ENCODE data around the gene CSNK2A3.
"Not testable (repeated sequence)": the region's sequence is repeated elsewhere in the genome, so short reads cannot be mapped to it uniquely, and the experiment has no call there.

CSNK2A3 gene

GRCh38 chr11:11379661-11380060 lies 26.6 kb upstream of the CSNK2A3 start:
- DNase-seq: no peak

DNA sequence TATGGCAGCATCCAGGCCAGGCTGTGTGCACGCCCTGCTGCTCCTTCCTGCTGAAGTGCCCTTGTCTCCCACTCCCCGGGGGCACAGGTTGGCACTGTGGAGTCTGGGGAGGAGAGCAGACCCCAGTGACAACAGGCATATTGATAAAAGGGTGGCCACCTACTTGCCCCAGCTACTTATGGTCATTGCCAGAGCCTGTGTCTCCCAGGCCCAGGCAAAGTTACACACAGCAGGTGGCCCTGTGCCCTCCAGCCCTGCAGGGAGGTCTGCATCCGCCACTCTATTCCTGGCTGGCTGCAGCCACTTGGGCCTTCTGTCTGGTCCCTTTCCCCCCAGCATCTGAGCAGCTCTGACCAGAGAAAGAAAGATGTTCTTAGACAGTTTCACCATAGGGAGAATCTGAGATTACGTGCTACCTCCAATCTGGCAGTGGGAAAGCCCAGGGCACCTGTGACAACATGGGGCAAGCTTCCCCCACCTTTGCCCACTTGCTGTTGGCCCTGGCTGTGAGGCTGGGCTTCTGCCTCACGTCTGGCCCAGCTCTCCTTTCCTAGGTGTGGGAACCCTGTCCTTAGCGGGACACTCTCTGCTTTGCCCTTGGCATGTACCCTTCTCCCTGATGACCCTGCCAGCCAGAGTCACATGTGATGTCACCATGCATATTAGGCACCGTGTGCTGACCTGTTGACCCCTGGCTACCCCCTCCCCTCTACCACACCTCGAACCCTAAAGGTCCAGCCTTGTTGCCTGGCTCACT lies 25.3 kb upstream of the CSNK2A3 start:
- no peak for DNase-seq

- DNase-seq: no peak
Observed at GRCh38 chr11:11374358-11375148, 21.5 kb upstream of the CSNK2A3 start.

DNA sequence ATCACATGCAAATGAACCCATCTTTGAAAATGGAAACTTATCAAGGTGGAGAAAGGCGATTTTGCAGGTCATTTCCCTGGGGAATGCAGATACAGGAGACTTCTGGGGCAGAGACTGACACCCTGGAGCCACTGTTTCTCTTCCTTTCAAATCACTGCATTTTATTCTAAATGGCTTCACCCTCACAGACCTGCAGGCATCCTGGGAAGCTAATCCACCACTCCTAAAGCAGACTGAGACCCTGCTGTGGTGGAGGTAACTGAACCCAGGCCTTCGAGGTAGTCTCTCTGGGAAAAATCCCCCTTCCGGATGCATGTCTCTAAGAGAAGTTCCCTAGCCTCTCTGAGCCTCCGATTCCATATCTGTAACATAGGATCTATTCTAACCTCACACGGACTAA lies 20.9 kb upstream of the CSNK2A3 start:
- no peak for DNase-seq

DNA sequence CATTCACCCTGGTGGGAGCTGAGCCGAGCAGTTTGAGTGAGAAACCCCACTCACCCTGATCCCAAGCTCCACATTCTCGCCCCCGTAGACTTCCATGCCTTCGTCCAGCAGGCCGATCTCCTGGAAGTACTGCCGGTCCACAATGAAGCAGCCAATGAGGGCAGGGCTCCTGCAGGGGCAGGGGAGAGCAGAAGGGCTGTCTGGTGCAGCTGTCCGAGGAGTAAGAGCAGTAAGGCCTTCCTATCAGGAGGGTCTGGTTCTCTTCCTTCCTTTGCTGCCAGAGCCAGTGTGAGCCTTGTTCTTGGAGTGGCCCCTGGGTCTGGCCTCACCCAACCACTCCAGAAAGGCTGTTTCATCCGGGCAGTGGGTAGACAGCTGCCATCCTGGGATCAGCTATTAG lies 19.4 kb upstream of the CSNK2A3 start:
- no peak for DNase-seq

GRCh38 chr11:11370962-11371303 lies 17.9 kb upstream of the CSNK2A3 start:
- no peak for DNase-seq

DNA sequence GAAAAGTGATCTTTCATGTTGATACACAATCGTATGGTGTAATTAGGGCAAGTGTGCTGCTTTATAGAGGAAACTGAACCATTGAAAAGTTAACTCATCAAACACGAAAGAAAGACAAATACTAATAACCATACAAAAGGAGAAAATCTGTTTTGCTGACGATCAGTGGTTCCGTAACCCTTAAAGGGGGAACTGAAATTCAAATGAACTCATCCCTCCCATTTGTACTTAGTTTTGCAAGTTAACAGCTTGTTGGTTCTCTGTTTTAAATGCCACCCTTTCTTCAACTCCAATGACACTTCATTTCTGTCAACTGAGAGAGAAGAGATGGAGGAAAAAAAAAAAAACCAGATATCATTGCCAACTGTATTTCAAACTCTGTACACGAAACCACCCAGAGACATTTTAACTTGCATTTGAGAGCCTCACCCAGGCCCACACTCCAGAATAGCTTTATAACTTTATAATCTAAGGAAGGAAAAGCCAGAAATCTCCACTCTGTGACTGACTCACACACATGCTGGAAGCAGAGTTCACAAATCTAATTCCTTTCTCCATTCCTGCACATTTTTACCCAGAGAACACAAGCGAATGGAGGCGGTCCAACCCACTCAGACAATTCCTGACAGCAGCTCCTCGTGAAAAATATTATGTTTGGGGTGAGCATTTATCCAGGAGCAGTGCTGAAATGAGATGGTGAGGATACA lies 17.4 kb upstream of the CSNK2A3 start:
- no peak for DNase-seq

DNA sequence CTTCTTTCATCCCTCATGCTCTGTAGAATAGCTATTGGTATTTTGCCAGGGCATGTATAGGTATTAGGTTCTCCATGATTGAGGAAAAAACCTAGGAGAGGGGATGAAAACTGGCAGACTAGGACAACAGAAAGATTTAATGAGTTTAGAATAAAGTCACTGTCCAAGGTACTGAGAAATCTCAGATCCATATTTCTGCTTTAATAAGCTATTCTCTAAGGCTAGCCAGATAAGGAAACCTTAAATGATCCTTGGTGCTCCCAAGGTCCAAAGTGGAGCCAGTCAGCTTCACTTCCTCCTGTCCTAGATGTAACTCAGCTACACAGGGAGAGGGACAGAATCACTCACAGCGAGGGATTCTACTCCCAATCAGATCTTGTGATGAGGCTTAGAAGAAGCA lies 13.7 kb upstream of the CSNK2A3 start:
- no peak for DNase-seq

- no peak for DNase-seq
Observed at GRCh38 chr11:11363674-11364073, 10.6 kb upstream of the CSNK2A3 start.

DNA sequence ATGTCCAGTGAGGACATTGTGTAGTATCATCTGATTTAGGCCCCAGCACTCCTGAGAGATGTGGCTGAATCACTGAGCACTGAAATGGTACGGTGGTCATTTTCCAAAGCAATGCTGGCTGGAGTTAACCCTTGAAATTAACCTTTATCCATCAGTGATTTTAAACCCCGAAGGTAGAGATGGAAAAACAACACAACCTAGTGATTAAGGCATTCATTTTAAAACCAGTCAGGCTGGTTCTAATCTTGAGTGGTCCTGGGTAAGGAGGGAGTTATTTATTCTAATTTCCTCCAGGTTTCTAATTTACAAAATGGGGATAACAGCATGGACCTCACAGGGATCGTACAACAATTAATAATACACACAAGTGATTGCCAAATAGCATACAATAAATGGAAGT lies 6.6 kb upstream of the CSNK2A3 start:
- no peak for DNase-seq

DNA sequence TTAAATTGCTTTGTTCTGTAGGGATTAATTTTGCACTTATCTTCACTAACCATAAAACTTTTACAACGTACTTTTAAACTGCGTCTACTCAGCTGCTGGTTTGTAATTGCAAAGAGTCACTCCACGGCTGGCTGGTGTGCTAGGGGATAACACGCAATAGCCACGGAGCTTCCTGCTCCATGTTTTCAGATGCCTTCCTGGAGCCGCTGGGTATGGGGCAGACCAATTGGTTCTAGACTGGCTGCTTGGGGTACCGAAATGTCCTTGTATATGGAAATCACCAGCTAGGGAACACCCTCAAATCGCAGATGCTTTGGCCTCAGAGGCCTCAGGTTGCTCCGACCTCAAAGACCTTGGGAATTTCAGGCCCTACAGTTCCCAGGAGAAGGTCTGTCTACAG lies 3.8 kb upstream of the CSNK2A3 start:
- no peak for DNase-seq

- DNase-seq: not testable (repeated sequence)
Observed at GRCh38 chr11:11351851-11352250, 1.2 kb downstream of the CSNK2A3 start.

- DNase-seq: no peak
Observed at GRCh38 chr11:11351042-11351586, 1.9 kb downstream of the CSNK2A3 start.

DNA sequence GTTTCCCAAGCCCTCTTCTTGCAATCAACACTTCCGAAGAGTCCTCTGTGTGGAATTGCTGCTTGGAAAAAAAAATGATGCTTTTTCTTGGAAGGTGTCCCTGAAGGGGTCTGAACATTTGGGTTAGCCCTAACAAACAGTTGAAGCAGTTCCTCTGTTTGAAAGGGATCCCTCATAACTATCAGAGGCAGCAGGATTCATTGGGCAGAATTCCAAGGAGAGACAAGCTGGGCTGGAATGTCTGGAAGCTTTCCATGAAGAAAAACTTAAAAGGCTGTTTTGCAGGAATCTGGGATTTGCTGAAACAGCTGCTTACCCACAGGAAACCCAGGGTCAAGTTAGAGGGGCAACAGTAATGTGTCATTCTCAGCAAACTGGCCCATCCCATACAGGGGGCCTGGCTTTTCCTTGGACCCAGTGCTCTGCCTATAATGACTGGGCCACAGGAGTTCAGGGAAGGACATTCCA lies 3.1 kb downstream of the CSNK2A3 start:
- DNase-seq: no peak

DNA sequence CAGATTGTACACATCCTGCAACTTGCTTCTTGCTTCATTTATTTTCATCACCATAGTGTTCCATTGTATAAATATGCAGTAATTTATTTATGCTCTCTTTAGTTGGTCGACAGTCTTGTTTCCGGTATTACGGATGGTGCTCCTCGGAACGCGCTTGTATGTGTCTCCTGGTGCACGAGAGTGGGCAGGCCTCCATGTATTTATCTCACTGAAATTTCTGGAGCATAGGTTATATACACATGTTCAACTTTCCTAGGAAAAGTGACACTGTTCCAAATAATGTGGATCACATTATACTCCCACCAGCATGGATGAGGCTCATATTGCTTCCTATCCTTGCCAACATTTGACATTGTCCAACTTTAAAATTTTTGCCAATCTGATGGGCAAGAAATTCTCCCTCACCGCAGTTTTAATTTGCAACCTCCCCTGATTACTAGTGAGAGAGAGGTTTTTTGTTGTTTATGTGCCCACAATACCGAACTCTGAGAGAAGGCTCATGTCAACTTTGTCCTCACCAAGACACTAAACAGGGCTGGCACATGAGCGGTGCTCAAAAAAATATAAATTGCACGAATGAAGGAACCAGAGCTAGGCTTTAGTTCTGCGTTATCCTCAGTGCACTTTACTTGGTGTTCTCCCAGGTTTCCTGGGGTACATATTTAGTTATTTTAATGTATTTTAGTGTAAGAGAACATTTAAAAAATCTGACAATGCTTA lies 3.8 kb downstream of the CSNK2A3 start:
- no peak for DNase-seq

DNA sequence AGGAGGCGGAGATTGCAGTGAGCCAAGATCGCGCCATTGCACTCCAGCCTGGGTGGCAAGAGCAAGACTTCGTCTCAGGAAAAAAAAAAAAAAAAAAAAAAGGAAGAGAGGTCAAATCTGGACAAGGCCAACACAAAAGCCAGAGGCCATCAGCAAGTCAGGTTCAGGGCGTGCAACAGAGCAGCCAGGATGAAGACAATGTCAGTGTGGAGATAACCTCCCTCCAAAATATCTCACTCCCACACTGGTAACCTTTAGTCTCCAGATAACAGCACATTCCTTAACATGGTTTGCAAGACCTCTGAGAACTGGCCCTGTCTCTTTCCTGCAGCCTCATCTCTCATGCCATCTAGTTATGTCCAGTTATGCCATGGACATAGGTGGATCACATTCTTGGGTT lies 4.7 kb downstream of the CSNK2A3 start:
- DNase-seq: no peak

DNA sequence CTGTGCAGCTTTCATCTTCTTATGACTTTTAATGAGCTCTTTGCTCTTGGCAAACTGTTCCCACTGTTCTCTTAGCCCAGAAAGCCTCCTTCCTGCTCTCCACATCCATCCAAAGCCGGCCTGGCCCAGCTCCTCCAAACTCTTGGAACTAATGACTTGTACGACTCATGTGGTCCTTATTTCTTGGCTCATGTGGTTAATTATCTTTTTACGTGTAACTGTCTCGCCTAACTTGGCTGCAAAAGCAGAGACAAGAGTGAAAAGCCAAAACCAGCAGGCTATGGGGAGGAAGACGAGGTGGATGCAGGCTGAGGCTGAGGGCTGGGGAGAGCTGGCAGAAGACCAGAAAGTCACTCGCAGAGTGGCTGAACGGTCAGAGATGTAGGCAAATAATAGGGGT lies 5.5 kb downstream of the CSNK2A3 start:
- peak; percentile 92 for DNase-seq

GRCh38 chr11:11346303-11346702 lies 6.7 kb downstream of the CSNK2A3 start:
- peak; percentile 97 for DNase-seq

DNA sequence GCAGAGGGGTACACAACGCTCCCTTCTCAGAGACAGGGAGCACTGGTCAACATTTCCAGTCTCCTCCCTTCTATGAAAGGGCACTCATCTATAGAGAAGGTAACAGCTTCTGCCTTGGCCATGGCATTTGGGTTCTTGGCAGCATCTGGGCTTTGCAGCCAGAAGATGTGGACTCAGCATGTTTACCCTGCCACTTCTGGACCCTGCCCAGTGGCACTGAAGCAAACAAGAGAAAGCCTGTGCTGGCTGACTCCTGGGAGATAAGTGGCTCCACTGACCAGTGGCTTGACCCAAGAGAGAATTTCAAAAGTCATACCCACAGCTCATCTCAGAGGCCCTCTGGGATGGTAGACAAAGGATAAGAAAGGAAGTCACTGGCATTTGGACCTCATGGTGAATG lies 8.0 kb downstream of the CSNK2A3 start:
- peak; percentile 47 for DNase-seq

DNA sequence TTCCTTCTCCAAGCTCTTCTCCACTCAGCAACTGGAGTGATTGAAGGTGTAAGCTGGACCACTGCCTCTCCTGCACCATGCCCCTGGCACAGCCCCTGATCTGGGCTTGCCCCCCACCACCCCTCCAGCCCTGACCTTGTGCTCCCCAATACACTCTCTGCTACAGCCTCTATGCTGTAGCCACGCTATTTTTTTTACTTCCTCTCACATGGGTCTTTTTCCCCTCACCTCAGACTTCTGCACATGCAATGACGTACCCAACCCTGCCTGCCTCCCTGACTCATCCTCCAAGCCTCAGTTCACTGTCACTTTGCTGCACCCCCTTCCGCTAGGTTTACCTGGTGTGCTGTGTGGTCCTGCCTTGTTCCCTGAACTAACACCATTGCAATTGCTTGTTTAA lies 9.0 kb downstream of the CSNK2A3 start:
- DNase-seq: no peak

DNA sequence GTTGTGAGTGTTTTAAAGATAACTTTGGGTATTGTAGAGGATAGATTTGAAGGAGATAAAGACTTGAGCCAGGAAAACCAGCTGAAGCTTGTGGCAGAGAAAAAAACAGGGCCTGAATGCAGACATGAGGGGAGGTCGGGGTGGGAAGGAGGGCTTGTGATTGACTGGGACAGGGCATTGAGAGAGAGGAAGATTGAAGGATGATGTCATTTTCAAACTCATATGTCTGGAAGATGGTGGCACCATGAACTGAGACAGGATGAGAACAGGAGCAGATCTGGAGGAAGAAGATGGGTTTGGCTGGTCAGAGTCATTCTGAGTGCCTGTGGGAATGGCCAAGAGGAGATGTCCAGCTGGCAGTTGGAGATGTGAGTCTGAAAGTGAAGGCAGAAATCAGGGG lies 14.7 kb downstream of the CSNK2A3 start:
- no peak for DNase-seq

DNA sequence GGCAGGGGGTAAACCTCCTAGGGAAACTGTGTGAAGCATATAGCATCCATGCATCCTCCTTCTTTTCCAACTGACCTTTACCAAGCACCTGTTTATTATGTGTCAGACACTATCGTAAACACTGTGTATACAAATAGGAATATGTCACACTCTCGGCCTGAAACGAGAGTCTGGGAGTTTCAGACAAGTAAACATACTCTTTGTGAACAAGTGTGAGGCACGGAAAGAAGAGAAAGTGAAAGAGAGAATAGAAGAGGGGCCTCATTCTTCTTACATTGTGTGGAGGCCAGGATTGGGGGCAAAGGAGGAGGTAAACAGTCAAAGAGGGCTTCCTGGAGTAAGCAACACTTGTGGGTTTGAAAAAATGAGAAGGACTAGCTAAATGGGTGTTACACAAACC lies 16.4 kb downstream of the CSNK2A3 start:
- no peak for DNase-seq

- no peak for DNase-seq
Observed at GRCh38 chr11:11335043-11335442, 18.0 kb downstream of the CSNK2A3 start.

Data from DMS79 treated with DMSO at 0.1 percent for 48 hours (cell line).